HL-60 (cell line): ENCODE data around the gene PAX9.
A peak's percentile ranks its signal among the peaks of the same experiment; 100 is the strongest.

Experiments
- DNase-seq, 2 experiments: peaks; one replicate each; pipeline ENCODE4 v3.0.0-alpha.2; 2010 to 2020; ENCODE audit warnings: low read depth in 1 of 2, low spot score in 1 of 2
- H3K27ac ChIP-seq: fragments of 250-450 bp; sonication (Bioruptor Pico); replicated peaks from 2 replicates; pipeline ENCODE4 v1.5.1; 2020; ENCODE audit warnings: mild to moderate bottlenecking, moderate library complexity
- H3K27me3 ChIP-seq: fragments of 250-450 bp; sonication (Bioruptor Pico); 2 replicates; pipeline ENCODE4 v1.5.1; 2021; ENCODE audit warnings: mild to moderate bottlenecking, moderate library complexity; ENCODE audit not compliant: insufficient read depth, poor library complexity, severe bottlenecking
- H3K4me3 ChIP-seq: replicated peaks from 2 replicates; pipeline ENCODE4 v1.5.1; 2011; ENCODE audit warnings: mild to moderate bottlenecking, control low read depth, low read length; ENCODE audit not compliant: insufficient read depth
- GABPA ChIP-seq: IDR thresholded peaks from 2 replicates; pipeline ENCODE4 v1.6.1; 2012; ENCODE audit warnings: low read depth
- POLR2AphosphoS5 ChIP-seq: IDR thresholded peaks from 2 replicates; pipeline ENCODE4 v1.6.1; 2012; ENCODE audit warnings: low read depth
- SPI1 ChIP-seq: IDR thresholded peaks from 2 replicates; pipeline ENCODE4 v1.6.1; 2012; ENCODE audit warnings: low read depth, mild to moderate bottlenecking, borderline replicate concordance
- long read RNA-seq: library from polyadenylated mRNA; unstranded; transcript quantifications from one replicate; pipeline ENCODE4 v2.0.0, GENCODE V29; 2020
- TF ChIP-seq, protein P1 (sequence below): IDR thresholded peaks from 2 replicates; pipeline ENCODE4 v1.6.1; 2012; ENCODE audit warnings: low read depth; ENCODE audit not compliant: insufficient replicate concordance
- TF ChIP-seq, protein P2 (sequence below): IDR thresholded peaks from one replicate; pipeline ENCODE4 v1.5.1; 2011; ENCODE audit warnings: low read length, control low read depth, inconsistent platforms; ENCODE audit not compliant: insufficient read depth

PAX9 gene
- long read RNA-seq, full-length matches to known transcripts = 7 of 10 reads
- long read RNA-seq, partial matches to known transcripts = 2 of 10 reads
- long read RNA-seq, other reads (novel, unspliced or antisense) = 1 of 10 reads

DNA sequence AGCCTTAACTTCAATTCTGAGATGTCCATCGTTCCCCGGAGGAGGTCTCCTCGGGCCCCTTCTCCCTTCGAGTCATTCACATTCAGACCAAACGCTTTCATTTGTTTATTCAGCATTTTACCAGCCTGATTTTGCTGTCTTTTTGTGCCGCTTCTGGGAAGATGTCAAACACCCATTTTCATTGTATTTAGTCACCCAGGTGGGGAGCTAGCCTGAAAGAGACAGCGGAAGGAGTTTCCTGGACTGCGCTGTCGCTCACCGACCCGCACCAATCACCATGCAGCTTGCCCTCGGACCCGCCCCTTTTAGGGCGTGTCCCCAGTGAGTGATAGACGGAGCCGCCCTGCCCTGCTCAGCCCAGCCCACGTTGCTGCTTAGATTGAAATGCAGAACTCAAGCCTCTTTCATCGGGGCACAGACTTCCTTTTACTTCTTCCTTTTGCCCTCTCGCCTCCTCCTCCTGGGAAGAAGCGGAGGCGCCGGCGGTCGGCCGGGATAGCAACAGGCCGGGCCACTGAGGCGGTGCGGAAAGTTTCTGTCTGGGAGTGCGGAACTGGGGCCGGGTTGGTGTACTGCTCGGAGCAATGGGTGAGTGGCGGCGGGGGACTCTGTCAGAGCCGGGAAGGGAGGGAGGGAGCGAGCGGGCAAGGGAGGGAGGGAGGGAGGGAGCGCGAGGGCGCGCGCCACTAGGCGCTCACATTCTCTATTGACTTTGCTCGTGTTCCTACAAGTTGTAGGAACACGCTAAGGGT is at the start of gene PAX9:
PAX9 (plus strand) TSS at position 355 of the 752 bp plus-strand sequence; CDS start at position 585, 230 bp downstream.
- H3K27ac ChIP-seq = no peak within 1 kb of the TSS
- H3K27me3 ChIP-seq = peaks cover 93% of the 10 kb centered on the region
- H3K4me3 ChIP-seq = 0 out of 2 replicates have a peak within 1 kb of the TSS, but pooled peaks have one; percentile 1
- TF ChIP-seq GABPA = no peak
- TF ChIP-seq SPI1 = peak; percentile 18; the same call in 1 of the 2 replicates
- peak; percentile 10 to 54 for DNase-seq

DNA sequence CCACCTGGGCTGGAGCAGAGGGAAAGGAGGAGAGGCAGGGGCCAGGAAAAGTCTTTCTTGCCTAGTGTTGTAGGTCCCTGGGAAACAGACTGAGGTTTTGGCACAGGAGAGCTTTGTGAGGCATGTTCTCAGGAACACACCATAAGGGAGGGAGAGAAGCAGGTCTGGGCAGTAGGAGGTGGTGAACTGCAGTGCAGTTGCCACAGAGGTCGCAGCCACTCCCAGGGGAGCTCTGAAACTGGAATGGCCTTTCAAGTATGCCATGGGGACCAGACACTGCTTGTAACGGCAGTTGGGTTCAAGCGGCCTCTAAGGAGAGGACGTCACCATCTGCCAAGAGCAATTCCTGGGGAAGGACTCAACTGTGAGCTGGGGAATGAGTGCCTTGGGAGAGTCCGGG is 43.8 kb upstream of the PAX9 start:
- Histone ChIP-seq H3K27ac (no peak overlapping the region), H3K27me3 (no peaks in the 10 kb centered on the region), H3K4me3 (no peak overlapping the region)
- DNase-seq = no peak
- TF ChIP-seq, protein P1, sequence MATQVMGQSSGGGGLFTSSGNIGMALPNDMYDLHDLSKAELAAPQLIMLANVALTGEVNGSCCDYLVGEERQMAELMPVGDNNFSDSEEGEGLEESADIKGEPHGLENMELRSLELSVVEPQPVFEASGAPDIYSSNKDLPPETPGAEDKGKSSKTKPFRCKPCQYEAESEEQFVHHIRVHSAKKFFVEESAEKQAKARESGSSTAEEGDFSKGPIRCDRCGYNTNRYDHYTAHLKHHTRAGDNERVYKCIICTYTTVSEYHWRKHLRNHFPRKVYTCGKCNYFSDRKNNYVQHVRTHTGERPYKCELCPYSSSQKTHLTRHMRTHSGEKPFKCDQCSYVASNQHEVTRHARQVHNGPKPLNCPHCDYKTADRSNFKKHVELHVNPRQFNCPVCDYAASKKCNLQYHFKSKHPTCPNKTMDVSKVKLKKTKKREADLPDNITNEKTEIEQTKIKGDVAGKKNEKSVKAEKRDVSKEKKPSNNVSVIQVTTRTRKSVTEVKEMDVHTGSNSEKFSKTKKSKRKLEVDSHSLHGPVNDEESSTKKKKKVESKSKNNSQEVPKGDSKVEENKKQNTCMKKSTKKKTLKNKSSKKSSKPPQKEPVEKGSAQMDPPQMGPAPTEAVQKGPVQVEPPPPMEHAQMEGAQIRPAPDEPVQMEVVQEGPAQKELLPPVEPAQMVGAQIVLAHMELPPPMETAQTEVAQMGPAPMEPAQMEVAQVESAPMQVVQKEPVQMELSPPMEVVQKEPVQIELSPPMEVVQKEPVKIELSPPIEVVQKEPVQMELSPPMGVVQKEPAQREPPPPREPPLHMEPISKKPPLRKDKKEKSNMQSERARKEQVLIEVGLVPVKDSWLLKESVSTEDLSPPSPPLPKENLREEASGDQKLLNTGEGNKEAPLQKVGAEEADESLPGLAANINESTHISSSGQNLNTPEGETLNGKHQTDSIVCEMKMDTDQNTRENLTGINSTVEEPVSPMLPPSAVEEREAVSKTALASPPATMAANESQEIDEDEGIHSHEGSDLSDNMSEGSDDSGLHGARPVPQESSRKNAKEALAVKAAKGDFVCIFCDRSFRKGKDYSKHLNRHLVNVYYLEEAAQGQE = no peak
- TF ChIP-seq POLR2AphosphoS5 (no peak), SPI1 (no peak), GABPA (no peak)
- TF ChIP-seq, protein P2, sequence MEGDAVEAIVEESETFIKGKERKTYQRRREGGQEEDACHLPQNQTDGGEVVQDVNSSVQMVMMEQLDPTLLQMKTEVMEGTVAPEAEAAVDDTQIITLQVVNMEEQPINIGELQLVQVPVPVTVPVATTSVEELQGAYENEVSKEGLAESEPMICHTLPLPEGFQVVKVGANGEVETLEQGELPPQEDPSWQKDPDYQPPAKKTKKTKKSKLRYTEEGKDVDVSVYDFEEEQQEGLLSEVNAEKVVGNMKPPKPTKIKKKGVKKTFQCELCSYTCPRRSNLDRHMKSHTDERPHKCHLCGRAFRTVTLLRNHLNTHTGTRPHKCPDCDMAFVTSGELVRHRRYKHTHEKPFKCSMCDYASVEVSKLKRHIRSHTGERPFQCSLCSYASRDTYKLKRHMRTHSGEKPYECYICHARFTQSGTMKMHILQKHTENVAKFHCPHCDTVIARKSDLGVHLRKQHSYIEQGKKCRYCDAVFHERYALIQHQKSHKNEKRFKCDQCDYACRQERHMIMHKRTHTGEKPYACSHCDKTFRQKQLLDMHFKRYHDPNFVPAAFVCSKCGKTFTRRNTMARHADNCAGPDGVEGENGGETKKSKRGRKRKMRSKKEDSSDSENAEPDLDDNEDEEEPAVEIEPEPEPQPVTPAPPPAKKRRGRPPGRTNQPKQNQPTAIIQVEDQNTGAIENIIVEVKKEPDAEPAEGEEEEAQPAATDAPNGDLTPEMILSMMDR = no peak

DNA sequence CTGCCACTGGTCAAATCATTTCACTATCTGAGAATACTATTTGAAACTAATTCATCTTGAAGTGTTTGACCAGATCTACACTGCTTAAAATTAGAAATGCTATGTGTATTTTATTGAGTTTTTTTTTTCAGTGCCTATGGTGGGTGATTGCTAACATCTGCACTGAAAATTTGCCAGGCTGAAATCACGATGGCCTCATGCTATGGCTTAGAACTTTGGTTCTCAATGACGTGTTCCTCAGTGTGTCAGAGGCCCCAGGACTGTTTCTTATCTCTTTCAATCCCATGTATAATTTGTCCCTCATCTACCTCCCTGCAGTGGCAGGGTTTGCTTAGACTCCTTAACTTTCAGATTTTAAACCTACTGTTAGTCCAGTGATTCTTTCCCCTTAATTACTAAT is 43.0 kb upstream of the PAX9 start:
- Histone ChIP-seq H3K27me3 (no peaks in the 10 kb centered on the region), H3K27ac (no peak overlapping the region), H3K4me3 (no peak overlapping the region)
- DNase-seq = no peak
- TF ChIP-seq SPI1 (no peak), GABPA (no peak), POLR2AphosphoS5 (no peak)
- TF ChIP-seq, protein P1 = no peak
- TF ChIP-seq, protein P2 = no peak

DNA sequence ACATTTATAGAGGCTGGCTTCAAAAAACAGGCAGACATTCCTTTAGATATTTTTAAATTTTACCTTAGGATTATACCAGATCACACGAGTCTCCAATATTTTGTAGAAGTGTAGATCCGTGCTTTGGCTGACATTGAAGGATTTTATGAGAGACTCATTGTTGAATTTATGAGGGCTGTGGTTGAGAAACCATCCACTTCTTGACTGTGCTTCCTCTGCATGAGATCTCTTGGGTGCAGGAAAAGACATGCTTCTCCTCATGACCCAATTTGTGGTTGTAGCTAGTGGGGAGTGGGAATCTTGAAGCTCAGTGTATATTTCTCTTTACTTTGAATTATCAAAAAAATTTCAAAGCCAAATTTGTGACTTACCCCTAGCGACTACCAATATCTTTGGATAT is 42.5 kb upstream of the PAX9 start:
- DNase-seq = no peak
- Histone ChIP-seq H3K27ac (no peak overlapping the region), H3K27me3 (no peaks in the 10 kb centered on the region), H3K4me3 (no peak overlapping the region)
- TF ChIP-seq SPI1 (no peak), GABPA (no peak), POLR2AphosphoS5 (no peak)
- TF ChIP-seq, protein P1 = no peak
- TF ChIP-seq, protein P2 = no peak
